GM12801 (cell line): ENCODE data around the gene USP12.

Source experiments
- TF ChIP-seq, protein P1 (sequence below): IDR thresholded peaks from one replicate; pipeline ENCODE4 v1.5.1; 2011; ENCODE audit warnings: control low read depth; ENCODE audit not compliant: insufficient read length; ENCODE audit errors: extremely low read depth

The USP12 gene

DNA sequence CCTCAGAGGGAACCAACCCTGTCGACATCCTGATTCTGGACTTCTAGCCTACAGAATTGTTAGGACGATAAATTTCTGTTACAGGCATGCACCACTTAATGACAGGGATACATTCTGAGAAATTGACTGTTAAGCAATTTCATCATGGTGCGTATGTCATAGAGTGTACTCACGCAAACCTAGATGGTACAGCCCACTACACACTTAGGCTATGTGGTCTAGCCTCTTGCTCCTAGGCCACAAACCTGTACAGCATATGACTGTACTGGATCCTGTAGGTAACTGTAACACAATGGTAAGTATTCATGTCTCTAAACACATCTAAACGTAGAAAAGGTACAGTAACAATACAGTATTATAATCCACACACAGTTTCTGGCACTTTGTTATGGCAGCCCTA, 13.3 kb downstream of the USP12 start:
- TF ChIP-seq, protein P1, sequence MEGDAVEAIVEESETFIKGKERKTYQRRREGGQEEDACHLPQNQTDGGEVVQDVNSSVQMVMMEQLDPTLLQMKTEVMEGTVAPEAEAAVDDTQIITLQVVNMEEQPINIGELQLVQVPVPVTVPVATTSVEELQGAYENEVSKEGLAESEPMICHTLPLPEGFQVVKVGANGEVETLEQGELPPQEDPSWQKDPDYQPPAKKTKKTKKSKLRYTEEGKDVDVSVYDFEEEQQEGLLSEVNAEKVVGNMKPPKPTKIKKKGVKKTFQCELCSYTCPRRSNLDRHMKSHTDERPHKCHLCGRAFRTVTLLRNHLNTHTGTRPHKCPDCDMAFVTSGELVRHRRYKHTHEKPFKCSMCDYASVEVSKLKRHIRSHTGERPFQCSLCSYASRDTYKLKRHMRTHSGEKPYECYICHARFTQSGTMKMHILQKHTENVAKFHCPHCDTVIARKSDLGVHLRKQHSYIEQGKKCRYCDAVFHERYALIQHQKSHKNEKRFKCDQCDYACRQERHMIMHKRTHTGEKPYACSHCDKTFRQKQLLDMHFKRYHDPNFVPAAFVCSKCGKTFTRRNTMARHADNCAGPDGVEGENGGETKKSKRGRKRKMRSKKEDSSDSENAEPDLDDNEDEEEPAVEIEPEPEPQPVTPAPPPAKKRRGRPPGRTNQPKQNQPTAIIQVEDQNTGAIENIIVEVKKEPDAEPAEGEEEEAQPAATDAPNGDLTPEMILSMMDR = no peak

DNA sequence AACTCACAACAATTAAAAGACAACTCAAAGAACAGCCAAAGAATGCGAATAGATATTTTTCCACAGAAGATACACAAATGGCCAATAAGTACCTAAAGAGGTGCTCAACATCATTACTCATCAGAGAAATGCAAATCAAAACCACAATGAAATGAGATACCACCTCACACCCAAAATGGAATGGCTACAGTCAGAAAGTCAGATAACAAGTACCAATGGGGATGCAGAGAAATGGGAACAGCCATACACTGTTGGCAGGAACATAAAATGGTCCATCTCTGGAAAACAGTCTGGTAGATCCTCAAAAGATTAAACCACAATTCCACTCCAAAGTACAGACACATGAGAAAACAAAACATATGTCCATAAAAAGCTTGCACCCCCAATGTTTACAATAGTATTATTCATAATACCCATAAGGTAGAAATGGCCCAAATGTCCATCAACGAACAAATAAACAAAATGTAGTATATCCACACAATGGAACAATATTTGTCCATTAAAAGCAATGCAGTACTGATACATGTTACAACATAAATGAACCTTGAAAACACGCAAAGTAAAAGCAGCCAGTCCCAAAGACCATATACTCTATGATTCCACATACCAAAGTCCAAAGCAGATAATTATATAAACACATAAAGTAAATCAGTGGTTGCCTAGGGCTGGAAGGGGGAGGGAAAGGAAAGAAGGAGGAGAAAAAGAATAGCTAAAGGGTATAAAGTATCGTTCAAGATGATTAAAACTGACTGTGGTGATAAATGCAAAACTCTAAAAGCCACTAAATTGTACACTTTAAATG, 19.6 kb downstream of the USP12 start:
- TF ChIP-seq, protein P1 = no peak

DNA sequence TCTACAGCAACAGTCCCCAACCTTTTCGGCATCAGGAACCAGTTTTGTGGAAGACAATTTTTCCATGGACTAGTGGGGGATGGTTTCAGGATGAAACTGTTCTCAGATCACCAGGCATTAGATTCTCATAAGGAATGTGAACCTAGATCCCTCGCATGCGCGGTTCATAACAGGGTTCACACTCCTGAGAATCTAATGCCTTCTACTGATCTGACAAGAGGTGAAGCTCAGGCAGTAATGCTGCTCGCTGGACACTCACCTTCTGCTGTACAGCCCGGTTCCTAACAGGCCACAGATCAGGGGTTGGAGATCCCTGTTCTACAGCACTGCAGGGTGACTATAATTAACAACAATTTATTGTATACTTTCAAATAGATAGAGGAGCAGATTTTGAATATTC, 21.9 kb downstream of the USP12 start:
- TF ChIP-seq, protein P1 = no peak

DNA sequence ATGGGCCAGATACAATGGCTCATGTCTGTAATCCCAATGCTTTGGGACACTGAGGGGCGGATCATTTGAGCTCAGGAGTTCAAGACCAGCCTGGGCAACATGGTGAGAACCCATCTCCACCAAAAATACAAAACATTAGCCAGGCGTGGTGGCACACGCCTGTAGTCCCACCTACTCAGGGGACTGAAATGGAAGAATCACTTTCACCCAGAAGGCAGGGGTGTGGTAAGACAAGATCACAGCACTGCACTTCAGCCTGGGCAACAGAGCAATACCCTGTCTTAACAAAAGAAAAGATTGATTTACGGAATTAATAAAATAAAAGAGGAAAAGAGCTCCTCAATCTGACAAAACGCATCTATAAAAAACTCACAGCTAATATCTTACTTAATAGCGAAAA, 22.7 kb downstream of the USP12 start:
- TF ChIP-seq, protein P1 = no peak

DNA sequence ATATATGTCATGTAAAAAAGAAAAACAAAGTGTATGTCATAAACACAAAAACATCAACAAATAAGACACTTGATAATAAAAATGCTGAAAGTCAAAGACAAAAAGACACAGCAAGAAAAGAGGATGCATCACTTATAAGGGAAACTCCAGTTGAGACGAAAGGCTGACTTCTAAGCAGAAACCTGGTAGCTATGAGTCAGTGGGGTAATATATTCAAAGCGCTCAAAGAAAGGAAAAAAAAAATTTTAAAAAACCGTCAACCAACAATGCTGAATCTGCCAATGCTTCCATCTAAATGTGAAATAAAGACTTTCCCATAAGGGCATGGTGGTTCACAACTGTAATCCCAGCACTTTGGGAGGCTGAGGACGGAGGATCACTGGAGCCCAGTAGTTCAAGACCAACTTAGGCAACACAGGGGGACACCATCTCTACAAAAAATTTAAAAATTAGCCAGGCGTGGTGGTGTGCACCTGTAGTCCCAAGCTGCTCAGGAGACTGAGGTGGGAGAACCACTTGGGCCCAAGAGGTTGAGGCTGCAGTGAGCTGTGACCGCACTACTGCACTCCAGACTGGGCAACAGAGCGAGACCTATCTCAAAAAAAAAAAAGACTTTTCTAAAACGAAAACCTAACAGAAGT, 24.0 kb downstream of the USP12 start:
- TF ChIP-seq, protein P1 = no peak

DNA sequence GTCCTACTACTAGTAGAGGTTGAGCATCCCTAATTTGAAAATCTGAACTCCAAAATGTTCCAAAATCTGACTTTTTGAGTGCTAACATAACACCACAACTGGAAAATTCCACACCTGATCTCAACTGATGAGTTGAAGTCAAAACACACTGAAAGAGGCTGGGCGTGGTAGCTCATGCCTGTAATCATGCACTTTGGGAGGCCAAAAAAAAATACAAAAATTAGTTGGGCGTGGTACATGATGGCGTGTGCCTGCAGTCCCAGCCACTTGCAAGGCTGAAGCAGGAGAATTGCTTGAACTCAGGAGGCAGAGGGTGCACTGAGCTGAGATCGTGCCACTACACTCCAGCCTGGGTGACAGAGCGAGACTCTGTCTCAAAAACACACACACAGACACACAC, 29.9 kb downstream of the USP12 start:
- TF ChIP-seq, protein P1 = no peak

DNA sequence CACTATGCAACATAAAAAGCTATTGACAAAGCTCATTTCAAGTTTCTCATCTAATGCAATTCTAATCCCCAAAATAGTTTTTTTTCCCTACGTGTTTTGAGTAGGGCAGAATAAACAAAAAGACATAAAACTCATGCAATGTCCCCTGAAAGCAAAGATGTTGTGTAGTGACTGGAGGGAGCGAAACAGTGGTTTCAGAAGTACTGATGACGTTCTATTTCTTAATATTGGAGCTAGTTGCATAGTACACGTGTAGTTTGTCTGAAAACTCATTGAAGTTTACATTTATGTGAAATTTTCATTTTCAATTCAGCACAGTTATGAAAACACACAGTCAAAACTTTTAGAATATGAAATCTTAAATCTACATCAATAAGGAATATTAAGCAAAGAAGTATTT, 31.6 kb downstream of the USP12 start:
- TF ChIP-seq, protein P1 = no peak
